Measurements from ENCODE around the gene IL34.
A peak's percentile ranks its signal among the peaks of the same experiment; 100 is the strongest.
"Not testable (repeated sequence)": the region's sequence is repeated elsewhere in the genome, so short reads cannot be mapped to it uniquely, and the experiment has no call there.

Gene IL34

DNA sequence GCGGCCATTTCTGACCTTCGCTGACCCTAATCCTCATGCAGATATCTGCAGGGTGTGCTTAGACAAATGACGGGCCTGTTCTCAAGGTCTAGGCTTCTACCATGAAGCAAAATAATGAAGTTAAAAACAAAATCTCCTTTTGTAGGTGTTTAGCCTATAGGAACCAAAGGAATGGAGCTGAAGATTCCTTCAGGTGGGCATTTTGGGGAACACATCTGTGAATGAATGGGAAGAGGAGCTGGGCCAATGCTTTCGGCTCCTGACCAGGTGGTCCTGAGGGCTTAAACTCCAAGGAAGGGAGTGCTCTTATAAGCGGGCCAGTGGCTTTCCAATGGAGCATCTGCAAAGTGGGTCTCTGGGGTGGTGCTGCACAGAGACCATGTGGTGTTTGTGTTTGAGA lies 14.1 kb upstream of the IL34 start:
- no peak for DNase-seq (ENCODE audit: low spot score)

DNA sequence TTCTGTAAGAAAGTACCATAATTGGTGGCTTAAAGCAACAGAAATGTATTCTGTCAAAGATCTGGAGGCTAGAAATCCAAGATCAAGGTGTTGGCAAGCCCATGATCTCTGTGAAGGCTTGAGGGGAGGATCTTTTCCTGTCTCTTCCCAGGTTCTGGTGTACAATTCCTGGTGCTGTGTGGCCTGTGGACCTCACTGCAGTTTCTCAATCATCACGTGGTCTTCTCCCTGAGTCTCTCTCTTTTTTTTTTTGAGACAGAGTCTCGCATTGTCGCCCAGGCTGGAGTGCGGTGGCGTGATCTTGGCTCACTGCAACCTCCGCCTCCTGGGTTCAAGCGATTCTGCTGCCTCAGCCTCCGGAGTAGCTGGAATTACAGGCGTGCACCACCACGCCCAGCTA lies 12.7 kb upstream of the IL34 start:
- DNase-seq (ENCODE audit: low spot score), result not testable (repeated sequence)

DNA sequence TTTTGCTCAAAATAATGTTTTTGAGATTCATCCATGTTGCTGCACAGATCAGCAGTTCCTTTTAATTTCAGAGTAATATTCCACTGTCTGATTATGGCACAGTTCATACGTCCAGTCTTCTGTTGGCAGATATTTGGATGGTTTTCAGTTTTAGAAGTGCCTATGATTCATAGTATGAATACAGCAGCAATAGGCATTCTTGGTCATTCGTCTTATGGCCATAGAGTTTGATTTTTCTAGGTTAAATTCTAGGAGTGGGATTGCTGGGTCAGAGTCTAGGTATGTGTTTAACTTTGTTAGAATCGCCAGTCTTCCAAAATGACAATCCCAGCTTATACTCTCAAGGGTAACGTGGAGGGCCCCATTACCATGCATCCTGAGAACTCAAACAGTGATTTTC lies 11.5 kb upstream of the IL34 start:
- DNase-seq (ENCODE audit: low spot score), result peak; percentile 45

DNA sequence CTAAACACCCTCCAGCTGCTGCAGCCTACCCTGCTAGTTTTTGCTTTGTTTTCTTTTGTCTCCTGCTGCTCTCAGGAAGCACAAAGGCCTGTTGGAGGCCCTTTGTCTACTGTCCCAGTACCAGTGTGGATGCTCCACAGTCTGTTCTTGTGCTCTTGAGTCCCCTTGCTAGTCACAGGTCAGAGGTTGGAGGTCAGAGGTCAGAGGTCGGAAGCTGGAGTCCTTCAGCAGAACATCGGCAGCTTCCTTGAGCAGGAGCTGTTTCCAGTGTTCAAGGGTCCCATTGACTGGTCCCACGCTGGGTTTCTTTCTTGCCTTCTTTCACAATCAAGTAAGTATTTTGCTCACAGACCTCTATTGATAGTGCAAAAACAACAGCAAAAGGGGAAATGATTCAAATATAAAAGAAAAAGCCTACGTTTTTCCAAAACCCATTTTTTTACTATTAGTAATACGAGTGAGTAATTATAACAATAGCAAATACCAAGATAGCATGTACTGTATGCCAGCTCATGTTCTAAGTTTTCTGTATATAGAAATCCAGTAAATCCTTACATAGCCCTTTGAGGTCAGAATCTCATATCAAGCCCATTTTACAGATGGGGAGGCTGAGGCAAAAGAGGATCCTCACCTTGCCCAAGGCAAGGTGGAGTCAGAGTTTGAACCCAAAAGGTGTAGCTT lies 10.9 kb upstream of the IL34 start:
- DNase-seq (ENCODE audit: low spot score), result peak; percentile 73

DNA sequence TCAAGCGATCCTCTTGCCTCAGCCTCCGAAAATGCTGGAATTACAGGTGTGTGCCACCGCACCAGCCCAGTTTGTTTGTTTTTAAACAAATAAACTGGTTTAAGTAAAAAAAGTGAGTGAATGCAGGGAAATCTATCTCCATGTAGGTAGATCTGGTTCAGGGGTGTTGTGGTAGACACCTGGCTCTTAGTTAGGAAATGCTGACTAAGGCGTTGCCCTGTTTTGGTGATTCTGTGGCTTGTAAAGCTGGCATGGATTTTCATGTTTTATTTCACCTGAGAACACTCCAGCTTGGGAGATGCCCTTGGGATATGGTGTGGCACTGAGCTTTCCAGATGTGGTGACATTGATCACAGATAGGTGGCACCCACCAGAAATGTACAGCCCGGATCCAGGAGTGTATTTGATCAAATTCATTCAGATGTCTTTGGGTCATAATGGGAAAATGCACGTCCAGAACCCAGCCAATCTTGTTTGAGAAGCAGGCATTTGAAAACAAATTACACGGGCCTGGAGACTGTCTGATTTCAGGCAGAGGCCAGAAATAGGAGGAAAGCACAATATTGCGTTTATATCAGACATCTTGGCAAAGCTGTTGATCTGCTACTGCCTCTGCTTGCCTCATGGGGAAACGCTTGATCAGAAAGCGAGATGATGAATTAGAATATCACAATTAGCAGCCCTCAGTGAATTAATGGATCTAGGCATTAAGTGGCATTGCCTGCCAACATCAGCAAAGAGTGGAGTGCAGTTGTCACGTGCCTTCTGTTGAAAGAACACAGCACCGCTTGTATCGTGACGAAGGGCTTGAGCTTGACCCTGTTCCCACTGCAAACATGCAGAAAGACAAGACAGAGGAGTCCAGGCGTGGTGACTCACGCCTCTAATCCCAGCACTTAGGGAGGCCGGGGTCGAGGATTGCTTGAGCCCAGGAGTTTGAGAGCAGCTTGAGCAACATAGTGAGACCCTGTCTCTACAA lies 7.3 kb upstream of the IL34 start:
- DNase-seq (ENCODE audit: low spot score), result peak; percentile 82

GRCh38 chr16:70642633-70643032 lies 3.7 kb upstream of the IL34 start:
- DNase-seq (ENCODE audit: low spot score), result no peak

DNA sequence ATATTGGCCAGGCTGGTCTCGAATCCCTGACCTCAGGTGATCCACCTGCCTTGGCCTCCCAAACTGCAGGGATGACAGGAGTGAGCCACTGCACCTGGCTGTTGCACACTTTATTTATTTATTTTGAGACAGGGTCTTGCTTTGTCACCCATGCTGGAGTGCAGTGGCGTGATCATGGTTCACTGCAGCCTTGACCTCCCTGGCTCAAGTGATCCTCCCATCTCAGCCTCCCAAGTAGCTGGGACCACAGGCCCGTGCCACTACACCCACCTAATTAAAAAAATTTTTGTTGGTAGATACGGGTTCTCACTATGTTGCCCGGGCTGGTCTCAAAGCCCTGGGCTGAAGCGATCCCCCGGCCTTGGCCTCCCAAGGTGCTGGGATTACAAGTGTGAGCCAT lies 3.1 kb upstream of the IL34 start:
- not testable (repeated sequence) for DNase-seq (ENCODE audit: low spot score)

DNA sequence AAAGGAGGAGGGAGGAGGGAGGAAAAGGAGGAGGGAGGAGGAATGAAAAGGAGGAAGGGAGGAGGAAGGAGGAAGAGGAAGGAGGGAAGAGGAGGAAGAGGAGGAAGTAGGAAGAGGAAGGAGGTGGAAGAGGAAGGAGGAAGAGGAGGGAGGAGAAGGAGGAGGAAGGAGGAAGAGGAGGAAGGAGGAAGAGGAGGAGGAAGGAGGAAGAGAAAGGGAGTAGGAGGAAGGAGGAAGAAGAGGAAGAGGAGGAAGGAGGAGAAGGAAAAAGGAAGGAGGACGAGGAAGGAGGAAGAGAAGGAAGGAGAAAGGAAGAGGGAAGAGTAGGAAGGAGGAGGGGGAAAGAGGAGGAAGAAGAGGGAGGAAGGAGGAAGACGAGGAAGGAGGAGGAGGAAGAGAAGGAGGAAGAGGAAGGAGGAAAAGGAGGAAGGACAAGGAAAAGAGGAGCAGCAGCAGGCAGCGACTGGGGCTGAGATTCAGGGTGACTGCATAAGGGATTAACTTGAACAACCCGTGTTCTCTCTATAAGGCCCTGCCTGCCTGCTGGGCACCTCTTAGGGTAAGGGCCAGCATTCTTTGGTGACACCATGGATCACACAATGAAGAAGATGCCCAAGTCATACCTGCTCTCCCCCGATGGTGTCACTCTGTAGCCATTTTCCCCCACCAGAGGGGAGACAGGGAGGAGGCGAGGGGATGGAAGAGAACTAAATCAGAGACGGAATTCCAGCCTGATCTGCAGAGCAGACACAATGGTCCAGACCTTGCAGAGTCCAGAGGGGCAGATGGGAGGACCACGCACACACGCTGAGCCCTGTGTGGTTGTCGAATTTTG lies 1.4 kb upstream of the IL34 start:
- DNase-seq (ENCODE audit: low spot score), result no peak

DNA sequence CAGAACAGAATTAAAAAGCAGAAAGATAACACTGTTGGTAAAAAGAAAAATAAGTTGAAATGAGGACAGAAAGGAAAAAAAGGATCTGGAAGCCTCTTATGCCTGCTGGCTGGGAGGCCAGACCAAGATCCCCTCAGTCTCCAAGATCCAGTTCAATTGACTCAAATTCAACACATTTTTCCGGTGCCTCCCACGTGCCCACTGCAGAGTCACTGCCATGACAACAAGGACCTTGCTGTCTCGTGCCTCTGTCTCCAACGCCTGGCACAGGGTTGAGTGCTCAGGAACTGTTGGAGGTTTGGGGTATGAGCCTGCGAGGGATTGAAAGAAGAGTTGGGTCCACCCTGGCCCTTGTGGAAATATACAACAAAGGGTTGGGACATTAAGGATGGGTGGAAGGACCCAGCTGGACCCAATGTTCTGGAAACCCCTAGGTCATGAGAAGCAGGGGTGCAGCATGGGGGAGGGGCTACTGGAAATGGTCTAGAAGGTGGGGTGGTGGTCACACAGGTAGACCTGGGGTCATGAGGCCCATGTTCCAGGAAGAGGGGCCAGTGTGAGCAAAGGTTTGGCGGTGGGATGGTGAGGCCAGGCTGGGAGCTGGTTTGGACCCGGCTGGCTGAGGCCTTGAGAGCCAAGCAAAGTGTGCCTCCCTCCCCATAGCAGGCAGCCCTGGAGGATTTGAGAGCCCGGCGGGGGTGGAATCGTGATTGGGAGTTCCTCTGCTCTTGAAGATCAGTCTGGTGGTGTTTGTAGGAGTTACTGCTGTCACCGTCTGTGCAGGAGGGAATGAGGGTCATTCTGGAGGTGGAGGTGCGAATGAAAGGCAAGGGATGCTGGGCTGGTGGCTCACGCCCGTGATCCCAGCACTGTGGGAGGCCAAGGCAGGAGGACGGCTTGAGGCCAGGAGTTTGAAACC lies 1.3 kb downstream of the IL34 start:
- DNase-seq (ENCODE audit: low spot score), result no peak

GRCh38 chr16:70648606-70649005 lies 2.2 kb downstream of the IL34 start:
- DNase-seq (ENCODE audit: low spot score), result no peak

DNA sequence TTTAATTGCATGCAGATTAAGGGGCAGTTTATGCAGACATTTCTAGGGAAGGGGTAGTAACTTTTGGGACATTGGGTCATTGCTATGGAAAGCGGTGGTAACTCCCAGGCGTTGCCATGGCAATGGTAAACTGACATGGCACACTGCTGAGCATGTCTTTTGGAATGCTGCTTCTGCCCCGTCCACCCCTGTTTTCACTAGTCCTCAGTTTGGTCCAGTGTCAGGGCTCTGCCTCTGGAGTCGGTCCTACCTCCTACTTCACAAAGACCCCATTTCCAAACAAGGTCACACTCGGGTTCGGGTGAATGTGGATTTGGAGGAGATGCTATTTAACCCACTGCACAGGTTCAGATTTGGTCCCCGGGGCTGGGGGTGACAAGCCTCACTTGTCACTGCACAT lies 2.9 kb downstream of the IL34 start:
- no peak for DNase-seq (ENCODE audit: low spot score)

GRCh38 chr16:70650216-70650615 lies 3.9 kb downstream of the IL34 start:
- no peak for DNase-seq (ENCODE audit: low spot score)

- no peak for DNase-seq (ENCODE audit: low spot score)
Measured at GRCh38 chr16:70651524-70651923, 5.2 kb downstream of the IL34 start.

DNA sequence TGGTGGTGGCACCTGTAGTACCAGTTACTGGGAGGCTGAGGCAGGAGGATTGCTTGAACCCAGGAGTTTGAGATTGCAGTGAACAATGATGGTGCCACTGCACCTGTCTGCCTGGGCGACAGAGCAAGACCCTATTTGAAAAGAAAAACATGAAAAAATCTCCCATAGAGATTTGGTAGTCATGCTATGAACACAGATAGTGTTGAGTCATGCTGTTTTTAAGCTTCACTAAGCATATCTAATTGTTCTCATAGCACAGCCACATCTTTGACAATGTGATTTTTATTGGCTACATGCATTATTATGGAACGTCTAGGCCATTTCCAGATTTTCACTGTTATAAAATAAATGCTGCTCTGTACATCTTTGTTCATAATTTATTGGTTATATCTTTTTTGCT lies 6.0 kb downstream of the IL34 start:
- no peak for DNase-seq (ENCODE audit: low spot score)

GRCh38 chr16:70653406-70653805 lies 7.0 kb downstream of the IL34 start:
- DNase-seq (ENCODE audit: low spot score), result no peak

DNA sequence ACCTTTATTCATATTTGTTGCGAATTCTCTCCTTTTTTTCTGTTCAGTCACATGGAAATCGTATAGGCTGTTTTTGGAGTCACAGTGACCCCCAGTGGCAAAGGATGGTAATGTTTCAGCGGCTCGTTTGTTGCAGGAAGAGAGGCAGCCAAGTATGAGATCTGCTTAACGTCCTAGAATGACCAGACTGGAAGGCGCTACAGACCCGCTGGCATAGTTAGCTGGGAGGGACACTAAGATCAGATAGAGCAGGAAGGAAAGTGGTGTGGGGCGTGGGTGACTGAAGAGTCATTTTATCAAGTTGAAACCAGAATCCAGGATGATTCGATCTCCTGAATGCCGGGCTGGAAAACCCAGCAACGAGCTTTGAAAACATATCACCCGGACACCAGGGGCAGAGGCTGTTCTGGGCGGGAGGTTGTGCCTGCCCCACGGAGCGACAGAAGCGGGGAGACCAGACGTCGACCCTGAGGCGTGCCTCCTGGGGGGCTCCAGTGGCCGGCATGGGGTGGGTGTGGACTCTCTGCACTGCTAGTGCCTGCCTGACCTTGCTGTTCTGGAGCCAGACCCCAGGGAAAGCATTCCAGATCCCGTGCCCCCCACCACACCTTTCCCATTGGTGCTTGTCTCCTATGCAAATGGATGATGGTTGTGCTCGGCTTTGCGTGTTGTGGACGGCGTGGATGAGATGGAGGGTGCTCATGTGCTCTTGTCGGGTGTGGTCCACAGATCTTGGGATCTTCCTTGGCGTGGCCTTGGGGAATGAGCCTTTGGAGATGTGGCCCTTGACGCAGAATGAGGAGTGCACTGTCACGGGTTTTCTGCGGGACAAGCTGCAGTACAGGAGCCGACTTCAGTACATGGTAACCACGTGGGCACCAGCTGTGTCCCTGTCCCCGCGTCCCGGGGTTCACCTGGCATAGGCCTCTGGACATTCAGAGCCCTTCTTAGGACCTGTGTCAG lies 7.7 kb downstream of the IL34 start:
- peak; percentile 72 for DNase-seq (ENCODE audit: low spot score)

DNA sequence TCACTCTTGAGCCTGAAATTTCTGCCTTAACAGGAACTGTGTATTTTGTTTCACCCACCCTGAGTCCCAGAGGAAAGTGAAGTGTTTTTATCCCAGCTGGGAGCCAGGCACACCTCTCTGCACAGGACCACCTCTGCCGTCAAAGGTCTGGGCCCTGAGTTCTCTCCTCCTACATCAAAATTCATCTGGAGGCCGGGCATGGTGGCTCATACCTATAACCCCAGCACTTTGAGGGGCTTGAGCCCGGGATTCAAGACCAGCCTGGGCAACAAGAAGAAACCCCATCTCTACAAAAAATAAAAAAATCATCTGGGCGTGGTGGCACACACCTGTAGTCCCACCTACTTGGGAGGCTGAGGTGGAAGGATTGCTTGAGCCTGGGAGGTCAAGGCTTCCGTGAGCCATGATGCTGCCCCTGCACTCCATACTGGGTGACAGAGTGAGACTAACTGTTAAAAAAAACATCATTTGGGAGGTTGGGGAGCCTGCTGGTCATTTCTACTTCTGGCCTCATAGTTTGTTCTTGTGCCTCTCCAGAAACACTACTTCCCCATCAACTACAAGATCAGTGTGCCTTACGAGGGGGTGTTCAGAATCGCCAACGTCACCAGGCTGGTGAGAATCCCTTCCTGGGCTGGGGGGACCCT lies 9.8 kb downstream of the IL34 start:
- no peak for DNase-seq (ENCODE audit: low spot score)

GRCh38 chr16:70656712-70657263 lies 10.4 kb downstream of the IL34 start:
- DNase-seq (ENCODE audit: low spot score), result no peak

DNA sequence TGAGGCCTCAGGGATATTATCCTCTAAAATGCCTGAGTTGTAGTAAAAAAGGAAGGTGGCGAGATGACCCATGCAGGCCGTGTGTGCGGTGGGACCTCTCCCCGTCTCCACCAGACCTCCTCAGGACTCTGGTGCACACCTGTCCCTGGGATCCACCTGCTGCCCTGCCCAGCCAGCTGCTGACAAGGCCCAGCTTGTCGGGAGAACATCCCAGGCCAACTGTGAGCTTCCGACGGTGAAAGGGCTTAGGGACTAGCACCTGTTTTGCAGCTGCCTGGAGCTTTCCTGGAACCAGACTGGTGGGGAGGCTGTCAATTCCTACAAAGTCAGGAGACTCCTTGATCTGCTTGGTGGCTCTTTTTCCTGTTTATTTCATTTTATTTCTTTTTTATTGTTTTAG lies 11.6 kb downstream of the IL34 start:
- no peak for DNase-seq (ENCODE audit: low spot score)

All from hepatic stellate cell (primary cell).